Measurements from ENCODE around the gene PTPRA.

The PTPRA gene

DNA sequence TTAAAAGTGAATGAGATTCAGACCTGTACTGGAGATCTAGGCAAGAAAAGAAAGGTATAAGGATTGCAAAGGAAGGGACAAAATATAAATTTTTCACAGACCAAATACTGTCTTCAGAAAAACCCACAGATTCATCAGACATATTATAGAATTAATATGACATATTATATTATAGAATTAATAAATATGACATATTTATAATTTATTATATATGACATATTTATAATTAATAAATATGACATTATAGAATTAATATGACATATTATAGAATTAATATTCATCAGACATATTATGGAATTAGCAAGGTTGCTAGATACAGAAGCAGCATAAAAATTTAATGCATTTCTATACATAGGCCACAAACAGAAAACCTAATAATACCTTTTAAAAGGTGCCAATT is 125.4 kb downstream of the PTPRA start:
- ChIA-PET POLR2A (no interaction called here), CTCF (no interaction called here)
- no peak for DNase-seq (ENCODE audit: extremely low spot score)
- TF ChIP-seq, protein P1, sequence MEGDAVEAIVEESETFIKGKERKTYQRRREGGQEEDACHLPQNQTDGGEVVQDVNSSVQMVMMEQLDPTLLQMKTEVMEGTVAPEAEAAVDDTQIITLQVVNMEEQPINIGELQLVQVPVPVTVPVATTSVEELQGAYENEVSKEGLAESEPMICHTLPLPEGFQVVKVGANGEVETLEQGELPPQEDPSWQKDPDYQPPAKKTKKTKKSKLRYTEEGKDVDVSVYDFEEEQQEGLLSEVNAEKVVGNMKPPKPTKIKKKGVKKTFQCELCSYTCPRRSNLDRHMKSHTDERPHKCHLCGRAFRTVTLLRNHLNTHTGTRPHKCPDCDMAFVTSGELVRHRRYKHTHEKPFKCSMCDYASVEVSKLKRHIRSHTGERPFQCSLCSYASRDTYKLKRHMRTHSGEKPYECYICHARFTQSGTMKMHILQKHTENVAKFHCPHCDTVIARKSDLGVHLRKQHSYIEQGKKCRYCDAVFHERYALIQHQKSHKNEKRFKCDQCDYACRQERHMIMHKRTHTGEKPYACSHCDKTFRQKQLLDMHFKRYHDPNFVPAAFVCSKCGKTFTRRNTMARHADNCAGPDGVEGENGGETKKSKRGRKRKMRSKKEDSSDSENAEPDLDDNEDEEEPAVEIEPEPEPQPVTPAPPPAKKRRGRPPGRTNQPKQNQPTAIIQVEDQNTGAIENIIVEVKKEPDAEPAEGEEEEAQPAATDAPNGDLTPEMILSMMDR (IDR thresholded peaks at IDR 0.05; ENCODE audit: control extremely low read depth, extremely low read depth, low read depth, missing control alignments): no peak

DNA sequence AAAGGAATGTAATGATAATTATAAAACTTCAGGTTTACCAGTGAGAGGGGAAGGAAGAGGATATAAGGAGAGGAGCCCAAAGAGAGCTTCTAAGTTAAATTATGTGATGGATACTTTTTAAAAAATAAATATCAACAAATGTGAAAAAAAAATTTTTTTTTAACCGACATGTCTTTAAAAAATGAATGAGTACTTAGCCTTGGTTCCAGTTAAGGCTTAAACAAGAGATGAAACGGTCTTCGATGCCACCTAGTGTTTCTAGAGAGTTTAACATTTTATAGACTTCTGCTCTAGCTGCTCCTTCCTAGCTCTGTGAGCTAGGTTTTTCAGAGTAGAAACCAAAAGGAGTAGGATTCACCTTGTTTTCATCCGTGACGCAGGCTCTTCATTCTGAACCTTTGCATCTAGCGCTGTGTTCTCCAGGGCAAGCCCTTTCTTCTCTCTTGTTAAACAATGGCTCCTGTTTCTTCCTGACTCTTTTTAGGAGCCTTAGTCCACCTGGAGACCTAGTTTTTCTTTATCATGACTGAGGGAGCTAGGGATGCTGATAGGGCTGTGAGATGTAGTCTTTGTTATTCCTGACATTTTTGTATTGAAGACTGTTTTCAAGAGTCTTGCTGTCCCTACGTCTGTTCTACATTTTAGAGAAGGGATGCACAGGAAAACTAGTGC is 127.7 kb downstream of the PTPRA start:
- DNase-seq (ENCODE audit: extremely low spot score): peak; percentile 35
- CTCF ChIA-PET: interaction anchor here (0.8 to 2.0 kb wide), 14 partner anchors 8 to 259 kb away, joined by 3 to 9 read pairs (median 4); no protein-coding TSS in a partner anchor
- POLR2A ChIA-PET: no interaction called here
- TF ChIP-seq, protein P1 (IDR thresholded peaks at IDR 0.05; ENCODE audit: control extremely low read depth, extremely low read depth, low read depth, missing control alignments): peak; percentile 32

- TF ChIP-seq, protein P1 (IDR thresholded peaks at IDR 0.05; ENCODE audit: control extremely low read depth, extremely low read depth, low read depth, missing control alignments): no peak
- DNase-seq (ENCODE audit: extremely low spot score): no peak
- CTCF ChIA-PET: no interaction called here
- POLR2A ChIA-PET: no interaction called here
Observed at GRCh38 chr20:3003416-3003815, 130.1 kb downstream of the PTPRA start.

GRCh38 chr20:3010985-3011723 is 137.9 kb downstream of the PTPRA start:
- DNase-seq (ENCODE audit: extremely low spot score): no peak
- POLR2A ChIA-PET: no interaction called here
- CTCF ChIA-PET: interaction anchor here (1.3 kb wide), 1 partner anchor 10 kb away, joined by 7 read pairs; no protein-coding TSS in a partner anchor
- TF ChIP-seq, protein P1 (IDR thresholded peaks at IDR 0.05; ENCODE audit: control extremely low read depth, extremely low read depth, low read depth, missing control alignments): no peak

GRCh38 chr20:3011752-3012151 is 138.5 kb downstream of the PTPRA start:
- ChIA-PET CTCF (interaction anchor here (1.3 kb wide), 1 partner anchor 11 kb away, joined by 7 read pairs; no protein-coding TSS in a partner anchor), POLR2A (no interaction called here)
- DNase-seq (ENCODE audit: extremely low spot score): no peak
- TF ChIP-seq, protein P1 (IDR thresholded peaks at IDR 0.05; ENCODE audit: control extremely low read depth, extremely low read depth, low read depth, missing control alignments): no peak

GRCh38 chr20:3013771-3014170 is 140.5 kb downstream of the PTPRA start:
- TF ChIP-seq, protein P1 (IDR thresholded peaks at IDR 0.05; ENCODE audit: control extremely low read depth, extremely low read depth, low read depth, missing control alignments): no peak
- POLR2A ChIA-PET: no interaction called here
- no peak for DNase-seq (ENCODE audit: extremely low spot score)
- CTCF ChIA-PET: interaction anchor here (0.8 kb wide), 1 partner anchor 13 kb away, joined by 3 read pairs; no protein-coding TSS in a partner anchor
